H1 (cell line): Measurements from ENCODE around the gene AK2. TPM values are rescaled to one million over a fixed set of nuclear protein-coding genes. Genes with fewer than 3 reads are reported as not detected.

Source experiments
- CEBPB ChIP-seq: IDR thresholded peaks from 2 replicates; pipeline ENCODE4 v1.6.1; 2012; ENCODE audit warnings: low read depth, low read length
- CHD7 ChIP-seq: fragments of 300-600 bp; sonication (generic); IDR thresholded peaks from 2 replicates; pipeline ENCODE4 v1.7.1; 2012; ENCODE audit warnings: low read length, moderate library complexity, mild to moderate bottlenecking, inconsistent platforms; ENCODE audit not compliant: insufficient replicate concordance
- EGR1 ChIP-seq: IDR thresholded peaks from 2 replicates; pipeline ENCODE4 v1.6.1; 2011; ENCODE audit warnings: low read depth, low read length, borderline replicate concordance
- KDM4A ChIP-seq: IDR thresholded peaks from one replicate; pipeline ENCODE4 v1.7.1; 2012; ENCODE audit warnings: low read depth, mild to moderate bottlenecking, moderate library complexity, low read length, inconsistent platforms; ENCODE audit not compliant: severe bottlenecking
- POU5F1 ChIP-seq: IDR thresholded peaks from 2 replicates; pipeline ENCODE4 v1.6.1; 2011; ENCODE audit warnings: low read depth, mild to moderate bottlenecking, low read length, moderate library complexity
- RXRA ChIP-seq: IDR thresholded peaks from 2 replicates; pipeline ENCODE4 v1.6.1; 2011; ENCODE audit warnings: low read depth, mild to moderate bottlenecking, low read length, moderate library complexity; ENCODE audit not compliant: insufficient read depth
- SP2 ChIP-seq: IDR thresholded peaks from 2 replicates; pipeline ENCODE4 v1.6.1; 2012; ENCODE audit warnings: mild to moderate bottlenecking, low read length, inconsistent platforms
- TBP ChIP-seq: IDR thresholded peaks from 2 replicates; pipeline ENCODE4 v1.6.1; 2011; ENCODE audit warnings: low read depth, low read length, improper control_type of control experiment
- polyA plus RNA-seq, 7 experiments: library from polyadenylated mRNA; depleted of rRNA in 3 of 7; stranded (reverse) in 5 of 7; unstranded in 2 of 7; fragments of >200 nt in 5 of 7; fragments of 200-250 nt in 2 of 7; gene quantifications; 1 replicate in 5 of 7; 2 replicates in 1 of 7; 4 replicates in 1 of 7; pipeline versions ENCODE4 v1.2.1 to v1.2.3, GENCODE V29; 2011 to 2013; ENCODE audit warnings: missing spikeins in 2 of 7, mixed read lengths in 2 of 7
- total RNA-seq: library from RNA; stranded (reverse); fragmentation: NEBNext Ultra II Directional; extraction: Animal tissue kit (Norgen Biotek cat#: 25700); gene quantifications from 2 replicates; pipeline ENCODE4 v1.2.1, GENCODE V29; 2021
- TF ChIP-seq, protein P1 (sequence below): IDR thresholded peaks from 2 replicates; pipeline ENCODE4 v1.6.1; 2011; ENCODE audit warnings: low read depth, mild to moderate bottlenecking, low read length; ENCODE audit not compliant: insufficient read depth
- TF ChIP-seq, protein P2 (sequence below): IDR thresholded peaks from 2 replicates; pipeline ENCODE4 v1.6.1; 2012; ENCODE audit warnings: low read length, inconsistent platforms

AK2 gene
- total and polyA plus RNA-seq, 2 of the 8 experiments (the other 6 are each of a cell fraction or from before 2014, with no cell fraction given): 92.3 to 137 TPM

DNA sequence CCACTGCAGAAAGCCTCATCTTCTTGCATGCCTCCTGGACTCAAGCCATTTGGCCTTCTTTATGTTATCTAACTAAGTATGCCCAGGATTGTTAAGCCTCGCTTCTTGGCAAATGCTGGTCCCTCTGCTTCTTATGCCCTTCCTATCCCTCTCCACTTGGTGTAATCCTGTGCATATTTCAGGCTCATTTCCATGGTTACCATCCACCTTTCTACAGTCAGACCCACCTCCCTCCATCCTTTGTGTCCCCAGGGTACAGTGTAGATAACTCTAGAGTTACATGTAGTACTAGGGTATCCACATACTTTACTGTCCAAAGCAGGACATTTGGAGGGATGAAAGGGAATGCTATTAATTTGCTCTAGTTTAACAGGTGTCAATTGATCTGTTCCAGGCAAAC lies 65.5 kb downstream of the AK2 start (continued):
- no peak for TF ChIP-seq CHD7
- no peak for TF ChIP-seq TBP
- no peak for TF ChIP-seq POU5F1
- TF ChIP-seq SP2: no peak
- TF ChIP-seq, protein P1, sequence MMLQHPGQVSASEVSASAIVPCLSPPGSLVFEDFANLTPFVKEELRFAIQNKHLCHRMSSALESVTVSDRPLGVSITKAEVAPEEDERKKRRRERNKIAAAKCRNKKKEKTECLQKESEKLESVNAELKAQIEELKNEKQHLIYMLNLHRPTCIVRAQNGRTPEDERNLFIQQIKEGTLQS: no peak
- TF ChIP-seq RXRA: no peak
- no peak for TF ChIP-seq KDM4A
- TF ChIP-seq, protein P2, sequence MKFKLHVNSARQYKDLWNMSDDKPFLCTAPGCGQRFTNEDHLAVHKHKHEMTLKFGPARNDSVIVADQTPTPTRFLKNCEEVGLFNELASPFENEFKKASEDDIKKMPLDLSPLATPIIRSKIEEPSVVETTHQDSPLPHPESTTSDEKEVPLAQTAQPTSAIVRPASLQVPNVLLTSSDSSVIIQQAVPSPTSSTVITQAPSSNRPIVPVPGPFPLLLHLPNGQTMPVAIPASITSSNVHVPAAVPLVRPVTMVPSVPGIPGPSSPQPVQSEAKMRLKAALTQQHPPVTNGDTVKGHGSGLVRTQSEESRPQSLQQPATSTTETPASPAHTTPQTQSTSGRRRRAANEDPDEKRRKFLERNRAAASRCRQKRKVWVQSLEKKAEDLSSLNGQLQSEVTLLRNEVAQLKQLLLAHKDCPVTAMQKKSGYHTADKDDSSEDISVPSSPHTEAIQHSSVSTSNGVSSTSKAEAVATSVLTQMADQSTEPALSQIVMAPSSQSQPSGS: no peak
- TF ChIP-seq EGR1: no peak
- TF ChIP-seq CEBPB: no peak
